ENCODE results near the gene ANAPC10. TPM values are rescaled to one million over a fixed set of nuclear protein-coding genes. Genes with fewer than 3 reads are reported as not detected.

ANAPC10 gene
- polyA plus RNA-seq, 2 of the 4 experiments (the other 2 are of a cell fraction), result 16.4 to 33.8 TPM

DNA sequence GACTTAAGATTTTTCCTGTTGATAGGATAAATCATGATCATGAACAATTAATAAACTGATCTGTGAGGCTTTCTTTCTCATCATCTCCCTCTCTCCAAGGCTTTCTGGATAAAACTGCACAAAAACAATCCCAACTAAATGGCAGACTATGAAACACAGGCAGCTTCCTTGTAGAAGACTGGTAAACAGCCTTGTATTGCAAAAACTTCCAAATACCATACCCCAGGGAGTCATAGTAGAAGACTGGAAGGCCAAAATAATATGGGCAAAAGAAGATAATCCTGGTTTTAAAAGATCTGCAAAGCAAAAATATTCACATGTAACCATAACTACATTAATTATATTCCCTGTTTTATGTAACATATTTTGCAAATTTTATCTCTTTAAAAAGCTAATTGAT lies 113.0 kb downstream of the ANAPC10 start (continued):
- no peak for TF ChIP-seq ESRRA (IDR thresholded peaks at IDR 0.05; ENCODE audit: borderline replicate concordance, low read length)

GRCh38 chr4:144984241-144984640 lies 113.8 kb downstream of the ANAPC10 start:
- Histone ChIP-seq H3K4me1 (no peaks in the 10 kb centered on the region), H3K4me2 (no peak overlapping the region), H3K27ac (no peak overlapping the region), H3K9me3 (no peaks in the 10 kb centered on the region; the same call in 2 of the 3 replicates), H3K4me3 (no peak overlapping the region)
- FAIRE-seq (no peak), DNase-seq (ENCODE audit: low read depth in 1 of 2, low spot score in 1 of 2) (no peak), ATAC-seq (no peak)
- TF ChIP-seq BCL3 (IDR thresholded peaks at IDR 0.05) (no peak), ZNF302 (CRISPR knock-in tag; IDR thresholded peaks at IDR 0.05) (no peak), NR3C1 (IDR thresholded peaks at IDR 0.05) (no peak), RNF2 (IDR thresholded peaks at IDR 0.05; ENCODE audit: borderline replicate concordance, low read depth) (no peak), HOXB13 (CRISPR knock-in tag; IDR thresholded peaks at IDR 0.05; ENCODE audit: low read depth) (no peak), JUN (IDR thresholded peaks at IDR 0.05) (no peak), CBX2 (IDR thresholded peaks at IDR 0.05; ENCODE audit: borderline replicate concordance, low read depth) (no peak), TFCP2L1 (CRISPR knock-in tag; IDR thresholded peaks at IDR 0.05) (no peak), ESRRA (IDR thresholded peaks at IDR 0.05; ENCODE audit: borderline replicate concordance, low read length) (no peak), RARB (CRISPR knock-in tag; IDR thresholded peaks at IDR 0.05) (no peak), KDM5A (IDR thresholded peaks at IDR 0.05) (no peak), TP53 (CRISPR knock-in tag; IDR thresholded peaks at IDR 0.05) (no peak), MAFK (IDR thresholded peaks at IDR 0.05; ENCODE audit: partially characterized antibody) (no peak), PHF8 (IDR thresholded peaks at IDR 0.05; ENCODE audit: borderline replicate concordance, low read depth) (no peak), HOXA7 (CRISPR knock-in tag; IDR thresholded peaks at IDR 0.05) (no peak), RCOR1 (IDR thresholded peaks at IDR 0.05; ENCODE audit: low read depth, low read length) (no peak), RFX5 (IDR thresholded peaks at IDR 0.05) (no peak), NFE2L2 (conservative IDR thresholded peaks at IDR 0.05; ENCODE audit: low read length) (no peak), CHD4 (IDR thresholded peaks at IDR 0.05; ENCODE audit: borderline replicate concordance) (no peak)
- TF ChIP-seq, protein P1, sequence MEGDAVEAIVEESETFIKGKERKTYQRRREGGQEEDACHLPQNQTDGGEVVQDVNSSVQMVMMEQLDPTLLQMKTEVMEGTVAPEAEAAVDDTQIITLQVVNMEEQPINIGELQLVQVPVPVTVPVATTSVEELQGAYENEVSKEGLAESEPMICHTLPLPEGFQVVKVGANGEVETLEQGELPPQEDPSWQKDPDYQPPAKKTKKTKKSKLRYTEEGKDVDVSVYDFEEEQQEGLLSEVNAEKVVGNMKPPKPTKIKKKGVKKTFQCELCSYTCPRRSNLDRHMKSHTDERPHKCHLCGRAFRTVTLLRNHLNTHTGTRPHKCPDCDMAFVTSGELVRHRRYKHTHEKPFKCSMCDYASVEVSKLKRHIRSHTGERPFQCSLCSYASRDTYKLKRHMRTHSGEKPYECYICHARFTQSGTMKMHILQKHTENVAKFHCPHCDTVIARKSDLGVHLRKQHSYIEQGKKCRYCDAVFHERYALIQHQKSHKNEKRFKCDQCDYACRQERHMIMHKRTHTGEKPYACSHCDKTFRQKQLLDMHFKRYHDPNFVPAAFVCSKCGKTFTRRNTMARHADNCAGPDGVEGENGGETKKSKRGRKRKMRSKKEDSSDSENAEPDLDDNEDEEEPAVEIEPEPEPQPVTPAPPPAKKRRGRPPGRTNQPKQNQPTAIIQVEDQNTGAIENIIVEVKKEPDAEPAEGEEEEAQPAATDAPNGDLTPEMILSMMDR (IDR thresholded peaks at IDR 0.05), result no peak
- WGBS (ENCODE audit: missing lambda C conversion rate), result 95% methylated on average over 3 of the region's 3 CpGs
- ChIA-PET POLR2A (no interaction called here), CTCF (no interaction called here)

DNA sequence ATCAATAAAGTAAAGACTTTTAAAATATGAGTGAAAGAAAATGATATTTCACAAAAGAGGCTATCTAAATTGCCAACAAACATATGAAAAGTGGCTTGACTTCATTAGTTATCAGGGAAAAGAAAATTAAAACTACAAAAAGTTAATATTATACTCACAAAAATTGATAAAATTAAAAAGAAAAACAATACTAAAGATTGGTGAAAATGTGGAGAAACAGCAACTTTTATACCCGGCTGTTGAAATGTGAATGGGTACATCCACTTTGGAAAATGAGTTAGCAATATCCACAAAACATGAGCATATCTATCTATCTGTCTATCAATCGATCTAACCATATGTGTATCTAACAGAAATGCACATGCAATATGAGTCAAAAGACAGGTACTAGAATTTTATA lies 122.3 kb downstream of the ANAPC10 start:
- DNase-seq (ENCODE audit: low read depth in 1 of 2, low spot score in 1 of 2) (no peak), FAIRE-seq (no peak), ATAC-seq (no peak)
- CTCF ChIA-PET, result no interaction called here
- no peak overlapping the region for H3K4me2 ChIP-seq
- POLR2A ChIA-PET, result no interaction called here
- H3K27ac ChIP-seq, result no peak overlapping the region
- H3K4me3 ChIP-seq, result no peak overlapping the region
- H3K4me1 ChIP-seq, result no peaks in the 10 kb centered on the region
- no peaks in the 10 kb centered on the region; the same call in 2 of the 3 replicates for H3K9me3 ChIP-seq
- 69% methylated on average over 2 of the region's 2 CpGs for WGBS (ENCODE audit: missing lambda C conversion rate)
- TF ChIP-seq POLR2A (IDR thresholded peaks at IDR 0.05; ENCODE audit: low read length) (no peak), HEYL (CRISPR knock-in tag; IDR thresholded peaks at IDR 0.05) (no peak), ZNF302 (CRISPR knock-in tag; IDR thresholded peaks at IDR 0.05) (no peak), RAD21 (conservative IDR thresholded peaks at IDR 0.05 in 1 of 2, IDR thresholded peaks at IDR 0.05 in 1 of 2) (no peak), ZC3H11A (IDR thresholded peaks at IDR 0.05) (no peak), FOXS1 (CRISPR knock-in tag; IDR thresholded peaks at IDR 0.05) (no peak), RARB (CRISPR knock-in tag; IDR thresholded peaks at IDR 0.05) (no peak), NPAS2 (CRISPR knock-in tag; IDR thresholded peaks at IDR 0.05; ENCODE audit: borderline replicate concordance) (no peak), SMC3 (IDR thresholded peaks at IDR 0.05) (no peak), HDAC2 (IDR thresholded peaks at IDR 0.05) (no peak), HOXB5 (CRISPR knock-in tag; IDR thresholded peaks at IDR 0.05) (no peak), HOXB13 (CRISPR knock-in tag; IDR thresholded peaks at IDR 0.05; ENCODE audit: low read depth) (no peak)
- TF ChIP-seq, protein P2, sequence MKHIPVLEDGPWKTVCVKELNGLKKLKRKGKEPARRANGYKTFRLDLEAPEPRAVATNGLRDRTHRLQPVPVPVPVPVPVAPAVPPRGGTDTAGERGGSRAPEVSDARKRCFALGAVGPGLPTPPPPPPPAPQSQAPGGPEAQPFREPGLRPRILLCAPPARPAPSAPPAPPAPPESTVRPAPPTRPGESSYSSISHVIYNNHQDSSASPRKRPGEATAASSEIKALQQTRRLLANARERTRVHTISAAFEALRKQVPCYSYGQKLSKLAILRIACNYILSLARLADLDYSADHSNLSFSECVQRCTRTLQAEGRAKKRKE (CRISPR knock-in tag; IDR thresholded peaks at IDR 0.05; ENCODE audit: low read depth), result no peak
- TF ChIP-seq, protein P3, sequence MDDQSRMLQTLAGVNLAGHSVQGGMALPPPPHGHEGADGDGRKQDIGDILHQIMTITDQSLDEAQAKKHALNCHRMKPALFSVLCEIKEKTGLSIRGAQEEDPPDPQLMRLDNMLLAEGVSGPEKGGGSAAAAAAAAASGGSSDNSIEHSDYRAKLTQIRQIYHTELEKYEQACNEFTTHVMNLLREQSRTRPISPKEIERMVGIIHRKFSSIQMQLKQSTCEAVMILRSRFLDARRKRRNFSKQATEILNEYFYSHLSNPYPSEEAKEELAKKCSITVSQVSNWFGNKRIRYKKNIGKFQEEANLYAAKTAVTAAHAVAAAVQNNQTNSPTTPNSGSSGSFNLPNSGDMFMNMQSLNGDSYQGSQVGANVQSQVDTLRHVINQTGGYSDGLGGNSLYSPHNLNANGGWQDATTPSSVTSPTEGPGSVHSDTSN (IDR thresholded peaks at IDR 0.05), result no peak
- TF ChIP-seq, protein P1 (IDR thresholded peaks at IDR 0.05), result no peak
